Psoas muscle (tissue), 8 donors: ENCODE results near the gene SPATA19. TPM values are rescaled to one million over a fixed set of nuclear protein-coding genes. Genes with fewer than 3 reads are reported as not detected.

Experiments
- ATAC-seq, 4 donors: fragments of 200-7000 bp; cut with Tn5 transposase; one replicate each; pipeline ENCODE4 v1.9.1; 2020; ENCODE audit warnings: moderate library complexity in 3 of 4, mild to moderate bottlenecking in 2 of 4
- DNase-seq, 2 donors: peaks; one replicate each; pipeline ENCODE4 v3.0.0-alpha.2; 2020
- H3K27ac ChIP-seq: fragments of 200-600 bp; one replicate; pipeline ENCODE4 v1.8.0; 2022
- H3K27me3 ChIP-seq, 3 donors: fragments of 200-600 bp in 1 of 3; one replicate each; pipeline versions ENCODE4 v1.6.1 to v1.8.0; 2013 to 2022; ENCODE audit warnings: low read length in 2 of 3, mild to moderate bottlenecking in 2 of 3, moderate library complexity in 1 of 3; ENCODE audit not compliant: insufficient read depth in 3 of 3
- H3K36me3 ChIP-seq, 2 donors: fragments of 200-600 bp in 1 of 2; one replicate each; pipeline versions ENCODE4 v1.6.1 to v1.8.0; 2013 to 2022; ENCODE audit warnings: low read depth in 1 of 2, mild to moderate bottlenecking in 1 of 2, moderate library complexity in 1 of 2; ENCODE audit not compliant: insufficient read depth in 1 of 2
- H3K4me1 ChIP-seq: fragments of 200-600 bp; one replicate; pipeline ENCODE4 v1.8.0; 2022
- H3K4me3 ChIP-seq: fragments of 200-600 bp; one replicate; pipeline ENCODE4 v1.8.0; 2022; ENCODE audit warnings: mild to moderate bottlenecking
- H3K9me3 ChIP-seq: fragments of 200-600 bp; one replicate; pipeline ENCODE4 v1.8.0; 2022
- WGBS, 3 donors: extraction: QIAGEN DNeasy Blood & Tissue Kit; methylation state at CpG; one replicate each; pipeline versions ENCODE4 v1.1.6 to v1.1.7; 2013; 5-methylcytosine and 5-hydroxymethylcytosine counted together
- intact Hi-C, 2 donors: fragments of 100-400 bp; cut with DNase I; formaldehyde crosslinking; loops; one replicate each; pipeline versions ENCODE4 v1.11.0 to v1.14.2; 2022
- polyA plus RNA-seq, 3 donors: library from polyadenylated mRNA; stranded (reverse); fragments of 200-250 nt; gene quantifications; one replicate each; pipeline ENCODE4 v1.2.3, GENCODE V29; 2013
- total RNA-seq, 4 donors: library from RNA; stranded (reverse); fragmentation: NEBNext Ultra II Directional in 2 of 4; extraction: Animal tissue kit (Norgen Biotek cat#: 25700) in 2 of 4; gene quantifications; one replicate each; pipeline versions ENCODE4 v1.2.1 to v1.2.4, GENCODE V29; 2021 to 2023
- TF ChIP-seq, protein P1 (sequence below): fragments of 200-600 bp; IDR thresholded peaks from one replicate; pipeline ENCODE4 v1.8.0; 2022; ENCODE audit warnings: antibody characterized with exemption
- donor health status: healthy with polysubstance abuse.
- donor health status: DM: no; HTN: no; CAD: no; lungs with moderate emphysema.
- donor health status: Bipolar disorder and iron deficiency.
- donor health status: healthy.
- donor health status: DM: yes; HTN: yes; CAD: no.
- donor health status: DM: no; HTN: no; CAD: no.
- donor health status: DM: no; HTN: no; CAD: no.
- donor health status: DM: yes; HTN: yes; CAD: no.

SPATA19 gene
- total and polyA plus RNA-seq, 7 donors = not detected

DNA sequence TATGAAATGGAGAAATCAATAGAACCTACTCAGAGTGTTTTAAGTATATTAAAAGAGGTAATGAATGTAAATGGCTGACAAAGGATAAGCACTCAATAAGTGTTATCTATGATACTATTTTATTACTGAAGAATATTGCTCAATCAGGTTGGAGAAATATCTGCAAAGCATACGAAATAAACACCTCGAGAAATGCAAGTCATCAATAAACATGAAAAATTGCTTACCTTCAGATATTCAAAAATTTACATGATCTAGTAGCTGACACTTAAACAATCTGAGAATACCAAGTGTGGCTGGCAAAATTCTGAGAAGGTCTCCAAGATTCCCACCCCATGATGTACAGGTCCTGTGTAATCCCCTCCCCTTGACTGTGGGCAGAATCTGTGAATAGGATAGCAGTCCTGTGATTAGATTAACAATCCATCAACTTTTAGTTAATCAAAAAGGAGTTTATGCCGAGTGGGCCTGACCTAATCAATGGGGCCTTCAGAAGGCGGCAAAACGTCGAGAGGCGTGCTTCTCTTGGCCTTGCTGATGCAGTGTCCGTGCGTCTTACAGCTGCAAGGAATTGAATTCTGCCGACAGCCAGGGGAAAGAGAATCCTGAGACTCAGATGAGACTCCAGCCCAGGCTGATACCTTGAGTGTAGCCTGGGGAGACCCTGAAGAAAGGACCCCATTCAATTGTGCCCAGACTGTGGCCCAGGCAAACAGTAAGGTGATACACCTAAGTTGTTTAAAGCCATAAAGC lies 49.1 kb downstream of the SPATA19 start:
- H3K4me1 ChIP-seq = no peaks in the 10 kb centered on the region
- ATAC-seq (no peak), DNase-seq (no peak)
- 91 to 94% (median 92%) methylated on average over 10 of the region's 10 CpGs for WGBS, 3 donors
- peaks cover 0 to 4% (median 4%) of the 10 kb centered on the region in 3 donors for H3K27me3 ChIP-seq
- H3K9me3 ChIP-seq = no peaks in the 10 kb centered on the region
- TF ChIP-seq, protein P1, sequence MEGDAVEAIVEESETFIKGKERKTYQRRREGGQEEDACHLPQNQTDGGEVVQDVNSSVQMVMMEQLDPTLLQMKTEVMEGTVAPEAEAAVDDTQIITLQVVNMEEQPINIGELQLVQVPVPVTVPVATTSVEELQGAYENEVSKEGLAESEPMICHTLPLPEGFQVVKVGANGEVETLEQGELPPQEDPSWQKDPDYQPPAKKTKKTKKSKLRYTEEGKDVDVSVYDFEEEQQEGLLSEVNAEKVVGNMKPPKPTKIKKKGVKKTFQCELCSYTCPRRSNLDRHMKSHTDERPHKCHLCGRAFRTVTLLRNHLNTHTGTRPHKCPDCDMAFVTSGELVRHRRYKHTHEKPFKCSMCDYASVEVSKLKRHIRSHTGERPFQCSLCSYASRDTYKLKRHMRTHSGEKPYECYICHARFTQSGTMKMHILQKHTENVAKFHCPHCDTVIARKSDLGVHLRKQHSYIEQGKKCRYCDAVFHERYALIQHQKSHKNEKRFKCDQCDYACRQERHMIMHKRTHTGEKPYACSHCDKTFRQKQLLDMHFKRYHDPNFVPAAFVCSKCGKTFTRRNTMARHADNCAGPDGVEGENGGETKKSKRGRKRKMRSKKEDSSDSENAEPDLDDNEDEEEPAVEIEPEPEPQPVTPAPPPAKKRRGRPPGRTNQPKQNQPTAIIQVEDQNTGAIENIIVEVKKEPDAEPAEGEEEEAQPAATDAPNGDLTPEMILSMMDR = no peak
- intact Hi-C loops = no loop called here
- no peak overlapping the region for H3K27ac ChIP-seq
- H3K36me3 ChIP-seq = no peaks in the 10 kb centered on the region
- H3K4me3 ChIP-seq = no peak overlapping the region

DNA sequence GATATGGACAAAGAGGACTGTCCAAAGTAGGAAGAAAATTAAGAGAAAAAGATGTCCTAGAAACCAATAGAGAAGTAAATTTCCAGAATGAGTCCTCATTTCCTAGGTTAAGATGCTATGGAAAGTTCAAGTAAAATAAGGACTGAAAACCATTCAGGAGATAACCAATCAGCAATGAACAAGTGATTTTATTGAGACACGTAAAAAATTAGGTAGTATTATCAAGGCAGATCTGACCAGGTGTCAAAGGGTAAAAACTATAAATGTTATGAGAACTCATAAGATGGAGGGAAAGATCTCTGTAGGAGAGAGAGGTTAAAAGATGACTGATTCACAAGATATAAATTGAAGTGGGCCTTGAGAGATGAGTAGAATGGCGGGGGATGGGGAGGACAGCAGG lies 50.2 kb downstream of the SPATA19 start:
- peaks cover 0 to 4% (median 4%) of the 10 kb centered on the region in 3 donors for H3K27me3 ChIP-seq
- WGBS, 3 donors = 90 to 94% (median 90%) methylated on average over 2 of the region's 2 CpGs
- no peak for DNase-seq

DNA sequence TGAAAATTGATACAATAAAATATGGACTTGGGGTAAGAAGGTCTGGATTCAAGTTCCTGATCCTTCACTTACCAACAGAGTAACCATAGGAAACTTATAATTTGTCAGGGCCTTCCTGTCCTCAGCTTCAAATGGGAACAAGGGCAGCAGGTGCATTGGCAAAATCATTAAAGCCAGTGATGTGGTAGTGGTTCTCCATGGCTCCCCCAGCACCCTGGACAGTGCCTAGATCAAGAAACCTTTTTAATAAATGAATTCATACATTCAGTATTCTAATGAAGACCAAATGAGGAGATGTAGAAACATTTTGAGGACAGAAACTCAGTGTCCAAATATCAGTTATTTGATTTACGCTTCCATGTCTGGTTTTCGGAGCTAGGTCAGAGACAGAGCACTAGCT lies 51.1 kb downstream of the SPATA19 start:
- no peak overlapping the region for H3K27ac ChIP-seq
- H3K36me3 ChIP-seq = no peaks in the 10 kb centered on the region
- DNase-seq (no peak), ATAC-seq (no peak)
- H3K4me3 ChIP-seq = no peak overlapping the region
- no peaks in the 10 kb centered on the region for H3K4me1 ChIP-seq
- TF ChIP-seq, protein P1 = no peak
- peaks cover 0 to 4% (median 3%) of the 10 kb centered on the region in 3 donors for H3K27me3 ChIP-seq
- 95 to 100% (median 96%) methylated on average over 2 of the region's 2 CpGs for WGBS, 3 donors
- no peaks in the 10 kb centered on the region for H3K9me3 ChIP-seq
- intact Hi-C loops = no loop called here

More for the DNA sequence above, 50.2 kb downstream of the SPATA19 start:
- ATAC-seq = no peak
- no peaks in the 10 kb centered on the region for H3K4me1 ChIP-seq
- intact Hi-C loops = no loop called here
- no peaks in the 10 kb centered on the region for H3K36me3 ChIP-seq
- H3K4me3 ChIP-seq = no peak overlapping the region
- H3K9me3 ChIP-seq = no peaks in the 10 kb centered on the region
- TF ChIP-seq, protein P1 = no peak
- H3K27ac ChIP-seq = no peak overlapping the region

DNA sequence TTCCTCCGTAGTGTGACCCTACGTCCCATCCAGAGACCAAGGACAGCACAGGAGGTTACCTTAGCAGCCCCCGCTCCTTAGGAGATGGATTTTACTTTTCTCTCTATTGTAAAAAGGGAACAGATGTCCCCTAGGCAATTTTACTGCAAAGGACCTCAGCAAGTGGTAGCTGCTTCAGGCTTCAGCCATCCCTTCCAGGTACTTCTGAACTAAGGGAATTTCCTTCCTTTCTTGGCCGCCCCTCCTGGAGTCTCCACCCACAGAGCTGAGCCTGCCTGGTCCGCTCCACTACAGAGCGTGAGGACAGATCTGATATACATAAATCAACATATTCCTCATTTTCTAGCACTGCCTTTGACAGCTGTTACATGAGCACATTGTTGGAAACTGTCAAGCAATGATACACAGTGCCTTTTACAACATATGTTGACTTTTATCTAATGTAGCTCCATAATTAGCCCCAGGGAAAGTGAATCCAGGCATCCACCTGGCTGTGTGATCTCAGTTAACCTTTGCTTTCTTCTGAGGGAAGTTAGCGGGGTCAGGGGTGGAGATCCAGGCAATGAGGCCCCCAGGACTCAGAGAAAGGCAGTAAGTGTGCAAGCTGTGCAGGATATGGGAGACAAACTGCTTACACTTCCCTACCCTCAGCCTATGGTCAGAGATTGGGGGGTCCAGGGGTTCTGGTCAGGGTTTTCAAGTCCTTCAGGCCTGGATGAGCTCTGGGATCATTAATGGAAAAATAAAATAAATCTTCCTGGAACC lies 51.9 kb downstream of the SPATA19 start:
- intact Hi-C loops = no loop called here
- H3K4me3 ChIP-seq = no peak overlapping the region
- H3K9me3 ChIP-seq = no peaks in the 10 kb centered on the region
- DNase-seq (no peak), ATAC-seq (no peak)
- no peaks in the 10 kb centered on the region for H3K36me3 ChIP-seq
- H3K27me3 ChIP-seq = peaks cover 0 to 4% (median 0%) of the 10 kb centered on the region in 3 donors
- no peaks in the 10 kb centered on the region for H3K4me1 ChIP-seq
- no peak overlapping the region for H3K27ac ChIP-seq
- 65 to 75% (median 68%) methylated on average over 7 of the region's 7 CpGs for WGBS, 3 donors
- TF ChIP-seq, protein P1 = no peak
